Nephron progenitor cell (in vitro differentiated cells): ENCODE results near the gene MASP2.

Experiments used
- DNase-seq: peaks from one replicate; pipeline ENCODE4 v3.0.0; 2021
- H3K27ac Mint-ChIP-seq: 2 replicates; pipeline ENCODE4 v1.8.0; 2021; ENCODE audit warnings: mild to moderate bottlenecking, moderate library complexity, mixed read lengths
- H3K27me3 Mint-ChIP-seq: 2 replicates; pipeline ENCODE4 v1.8.0; 2021; ENCODE audit warnings: mild to moderate bottlenecking, low read depth, mixed read lengths; ENCODE audit not compliant: poor library complexity
- H3K36me3 Mint-ChIP-seq: 2 replicates; pipeline ENCODE4 v1.8.0; 2021; ENCODE audit warnings: low read depth, mixed read lengths
- H3K4me1 Mint-ChIP-seq: 2 replicates; pipeline ENCODE4 v1.8.0; 2021; ENCODE audit warnings: mixed read lengths
- H3K4me3 Mint-ChIP-seq: 2 replicates; pipeline ENCODE4 v1.8.0; 2021; ENCODE audit warnings: mild to moderate bottlenecking, moderate library complexity, mixed read lengths
- H3K9me3 Mint-ChIP-seq: 2 replicates; pipeline ENCODE4 v1.8.0; 2021; ENCODE audit warnings: mild to moderate bottlenecking, moderate library complexity, mixed read lengths
- TF ChIP-seq, protein P1 (sequence below): fragments of 200-600 bp; sonication (generic); IDR thresholded peaks from 2 replicates; pipeline ENCODE4 v1.5.0; 2021; ENCODE audit warnings: antibody characterized with exemption

MASP2 gene

DNA sequence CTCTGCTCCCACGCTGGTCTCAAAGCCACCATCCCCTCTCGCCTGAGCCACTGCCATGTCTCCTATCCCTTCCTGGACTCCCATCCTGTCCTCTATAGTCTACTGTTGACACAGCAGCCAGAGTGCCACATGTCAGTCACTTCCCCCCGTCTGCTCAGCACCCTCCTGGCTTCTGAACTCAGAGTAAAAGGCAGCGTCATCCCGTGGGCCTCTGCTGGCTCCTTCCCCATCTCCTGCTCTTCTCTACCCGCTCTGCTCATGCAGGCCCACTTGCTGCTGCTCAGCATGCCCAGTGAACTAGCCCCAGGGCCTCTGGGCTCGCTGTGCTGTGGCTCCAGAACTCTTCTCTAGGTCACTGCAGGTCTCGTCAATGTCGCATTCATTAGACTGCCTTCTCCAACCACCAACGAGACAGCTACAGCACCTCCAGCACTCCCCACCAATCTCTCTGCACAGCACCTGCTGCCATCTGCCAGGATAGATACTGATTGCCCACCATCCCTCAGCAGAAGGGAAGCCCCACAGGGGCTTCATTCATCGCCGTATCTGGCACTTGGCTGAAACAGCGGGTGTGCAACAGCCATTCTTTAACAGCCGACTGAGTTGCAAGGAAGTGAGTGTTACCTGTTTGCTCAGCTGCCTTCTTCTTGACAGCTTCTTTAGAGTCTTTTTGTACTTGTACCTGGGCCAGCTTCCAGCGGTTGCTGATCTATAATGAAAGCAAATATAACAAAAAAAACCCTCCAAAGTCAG is 24.6 kb upstream of the MASP2 start:
- Mint-ChIP-seq H3K36me3 (peaks cover 74% of the 10 kb centered on the region), H3K27me3 (no peaks in the 10 kb centered on the region), H3K27ac (peak overlapping the region; percentile 94), H3K4me1 (peaks cover 6% of the 10 kb centered on the region), H3K4me3 (no peak overlapping the region), H3K9me3 (no peaks in the 10 kb centered on the region)
- DNase-seq: no peak
- TF ChIP-seq, protein P1, sequence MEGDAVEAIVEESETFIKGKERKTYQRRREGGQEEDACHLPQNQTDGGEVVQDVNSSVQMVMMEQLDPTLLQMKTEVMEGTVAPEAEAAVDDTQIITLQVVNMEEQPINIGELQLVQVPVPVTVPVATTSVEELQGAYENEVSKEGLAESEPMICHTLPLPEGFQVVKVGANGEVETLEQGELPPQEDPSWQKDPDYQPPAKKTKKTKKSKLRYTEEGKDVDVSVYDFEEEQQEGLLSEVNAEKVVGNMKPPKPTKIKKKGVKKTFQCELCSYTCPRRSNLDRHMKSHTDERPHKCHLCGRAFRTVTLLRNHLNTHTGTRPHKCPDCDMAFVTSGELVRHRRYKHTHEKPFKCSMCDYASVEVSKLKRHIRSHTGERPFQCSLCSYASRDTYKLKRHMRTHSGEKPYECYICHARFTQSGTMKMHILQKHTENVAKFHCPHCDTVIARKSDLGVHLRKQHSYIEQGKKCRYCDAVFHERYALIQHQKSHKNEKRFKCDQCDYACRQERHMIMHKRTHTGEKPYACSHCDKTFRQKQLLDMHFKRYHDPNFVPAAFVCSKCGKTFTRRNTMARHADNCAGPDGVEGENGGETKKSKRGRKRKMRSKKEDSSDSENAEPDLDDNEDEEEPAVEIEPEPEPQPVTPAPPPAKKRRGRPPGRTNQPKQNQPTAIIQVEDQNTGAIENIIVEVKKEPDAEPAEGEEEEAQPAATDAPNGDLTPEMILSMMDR: no peak

DNA sequence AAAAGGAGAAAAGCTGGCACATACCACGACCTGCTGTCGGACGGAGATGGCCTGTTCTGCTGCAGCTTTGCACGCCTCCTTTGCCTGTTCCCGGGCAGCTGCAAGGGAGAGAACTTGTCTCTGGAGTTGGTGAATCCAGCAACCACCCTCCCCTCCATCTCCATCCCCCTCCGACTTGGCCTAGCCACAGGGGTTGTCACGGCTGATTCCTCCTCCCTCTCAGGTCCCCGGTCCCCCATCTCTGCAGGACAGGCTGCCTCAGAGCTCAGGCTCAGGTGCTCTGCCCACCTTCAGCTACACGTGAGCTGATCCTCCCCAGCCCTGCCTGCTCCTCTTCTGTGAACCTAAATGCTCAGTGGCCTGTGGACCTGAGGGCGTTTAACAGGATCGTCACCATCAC is 23.8 kb upstream of the MASP2 start:
- Mint-ChIP-seq H3K27me3 (no peaks in the 10 kb centered on the region), H3K4me1 (peaks cover 6% of the 10 kb centered on the region), H3K36me3 (peaks cover 74% of the 10 kb centered on the region), H3K9me3 (no peaks in the 10 kb centered on the region), H3K4me3 (no peak overlapping the region), H3K27ac (no peak overlapping the region)
- DNase-seq: no peak
- TF ChIP-seq, protein P1: no peak

DNA sequence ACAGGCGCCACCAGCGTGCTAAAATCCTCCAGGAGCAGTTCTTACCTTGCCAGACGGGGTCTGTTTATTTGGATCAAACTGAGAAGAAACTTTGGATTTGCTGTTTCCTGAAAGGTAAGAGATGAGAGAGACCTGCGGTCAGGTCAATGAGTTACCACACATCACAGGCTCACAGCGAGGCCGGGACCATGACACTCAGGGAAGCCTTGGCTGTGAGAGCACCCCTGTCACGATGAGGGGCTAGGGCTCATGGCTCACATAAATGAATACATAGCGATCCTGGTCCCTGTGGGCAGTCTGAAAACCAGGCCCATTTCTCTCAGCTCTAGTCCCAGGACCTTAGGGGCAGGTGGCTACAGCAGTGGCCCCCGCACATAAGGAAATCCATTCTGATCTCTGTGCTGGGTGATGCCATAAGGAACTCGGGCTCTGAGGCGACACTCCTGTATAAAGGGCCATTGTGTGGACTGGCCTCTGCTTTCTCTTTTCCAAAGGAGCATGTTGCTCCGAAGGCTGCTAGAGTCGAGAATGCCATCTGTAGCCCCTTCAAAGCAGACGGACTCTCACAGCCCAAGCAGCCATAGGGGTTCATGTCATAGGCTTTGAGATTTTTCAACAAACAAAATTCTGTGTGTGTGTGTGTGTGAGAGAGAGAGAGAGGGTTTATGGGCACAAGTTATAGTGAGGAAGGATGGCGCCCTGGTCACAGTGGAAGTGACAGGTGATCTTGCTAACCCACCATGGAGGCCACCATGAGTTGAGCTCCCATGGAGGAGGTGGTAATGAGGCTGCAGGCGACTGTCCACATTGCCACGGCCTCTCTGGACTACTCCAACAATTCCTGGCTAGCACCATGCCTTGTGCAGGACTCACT is 21.8 kb upstream of the MASP2 start:
- peaks cover 79% of the 10 kb centered on the region for H3K36me3 Mint-ChIP-seq
- H3K4me3 Mint-ChIP-seq: no peak overlapping the region
- no peak for DNase-seq

DNA sequence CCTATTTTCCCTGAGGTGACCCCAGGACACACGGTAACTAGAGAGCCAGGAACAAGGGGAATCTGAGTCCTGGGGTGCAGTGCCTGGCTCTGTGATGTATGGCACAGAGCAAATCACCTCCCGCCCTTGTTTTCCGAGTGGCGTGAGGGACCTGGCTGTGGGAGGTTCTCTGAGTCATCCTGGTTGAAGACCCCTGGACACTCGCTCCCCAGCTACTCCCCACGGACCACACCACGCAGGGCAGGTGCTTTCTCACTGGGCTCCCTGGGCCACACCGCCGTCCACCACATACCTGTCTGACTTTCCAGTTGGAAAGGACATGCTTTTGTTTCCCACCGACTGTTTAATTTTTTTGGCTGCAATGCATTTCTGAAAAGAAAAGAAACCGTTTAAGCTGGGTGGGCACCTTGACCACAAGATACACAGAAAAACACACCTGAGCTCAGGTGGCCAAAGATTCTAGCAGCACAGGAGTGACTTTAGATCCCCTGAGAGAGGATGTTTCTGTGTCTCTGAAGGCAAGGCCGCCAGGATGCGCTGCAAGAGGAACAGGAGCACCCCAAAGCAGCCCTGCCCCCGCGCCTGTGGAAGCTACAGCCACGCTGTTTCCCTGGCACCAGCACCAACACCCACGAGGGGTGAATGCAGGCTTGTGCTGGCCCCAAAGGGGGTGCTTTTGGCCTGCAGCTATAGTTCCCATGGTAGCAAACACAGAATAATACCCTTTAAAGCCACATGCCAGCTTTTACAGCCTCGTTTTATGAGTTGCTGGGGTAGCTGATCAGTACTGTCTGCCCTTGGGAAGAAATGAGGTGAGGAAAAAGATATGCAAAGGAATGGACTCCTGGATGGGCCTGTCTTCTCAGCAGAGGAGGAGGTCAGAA is 20.9 kb upstream of the MASP2 start:
- Mint-ChIP-seq H3K9me3 (no peaks in the 10 kb centered on the region), H3K36me3 (peaks cover 85% of the 10 kb centered on the region), H3K4me3 (no peak overlapping the region), H3K27ac (peak overlapping the region; percentile 94), H3K4me1 (peaks cover 6% of the 10 kb centered on the region), H3K27me3 (no peaks in the 10 kb centered on the region)
- DNase-seq: no peak
- TF ChIP-seq, protein P1: no peak

More for the DNA sequence above, 21.8 kb upstream of the MASP2 start:
- TF ChIP-seq, protein P1: no peak
- peak overlapping the region; percentile 94 for H3K27ac Mint-ChIP-seq
- H3K4me1 Mint-ChIP-seq: peaks cover 6% of the 10 kb centered on the region
- no peaks in the 10 kb centered on the region for H3K9me3 Mint-ChIP-seq
- H3K27me3 Mint-ChIP-seq: no peaks in the 10 kb centered on the region

DNA sequence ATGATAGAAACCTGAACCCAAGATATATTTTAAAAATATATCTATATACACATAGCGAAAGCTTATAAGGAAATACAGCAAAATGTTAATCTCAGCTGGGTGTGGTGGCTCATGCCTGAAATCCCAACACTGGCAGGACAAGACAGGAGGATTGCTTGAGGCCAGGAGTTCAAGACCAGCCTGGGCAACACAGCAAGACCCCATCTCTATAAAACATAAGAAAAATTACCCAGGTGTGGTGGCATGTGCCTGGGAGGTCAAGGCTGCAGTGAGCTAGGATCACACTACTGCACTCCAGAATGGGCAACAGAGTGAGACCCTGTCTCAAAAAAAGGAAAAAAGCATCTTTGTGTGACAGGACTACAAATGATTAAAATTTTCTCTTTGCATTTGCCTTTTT is 18.8 kb upstream of the MASP2 start:
- Mint-ChIP-seq H3K36me3 (peaks cover 72% of the 10 kb centered on the region), H3K27me3 (no peaks in the 10 kb centered on the region), H3K4me1 (peaks cover 23% of the 10 kb centered on the region), H3K27ac (no peak overlapping the region), H3K9me3 (no peaks in the 10 kb centered on the region), H3K4me3 (no peak overlapping the region)
- DNase-seq: no peak
- TF ChIP-seq, protein P1: no peak
